H1 (cell line): ENCODE results near the gene TTL. TPM values are rescaled to one million over a fixed set of nuclear protein-coding genes. Genes with fewer than 3 reads are reported as not detected.

ENCODE experiments used
- ASH2L ChIP-seq: fragments of 200-600, 300-600 bp; sonication (generic); IDR thresholded peaks from one replicate; pipeline ENCODE4 v1.7.1; 2017; ENCODE audit warnings: low read length
- BACH1 ChIP-seq: IDR thresholded peaks from 2 replicates; pipeline ENCODE4 v1.6.1; 2012; ENCODE audit warnings: low read length, improper control_type of control experiment
- BCL11A ChIP-seq, 2 experiments: IDR thresholded peaks; one replicate each; pipeline ENCODE4 v1.6.1; 2011; ENCODE audit warnings: low read depth in 2 of 2, low read length in 2 of 2, mild to moderate bottlenecking in 2 of 2
- CEBPB ChIP-seq: IDR thresholded peaks from 2 replicates; pipeline ENCODE4 v1.6.1; 2012; ENCODE audit warnings: low read depth, low read length
- EZH2 ChIP-seq: fragments of 200-600 bp; sonication (generic); IDR thresholded peaks from 2 replicates; pipeline ENCODE4 v1.7.1; 2012; ENCODE audit warnings: low read depth, mild to moderate bottlenecking, moderate library complexity, low read length, inconsistent platforms; ENCODE audit not compliant: severe bottlenecking
- FOSL1 ChIP-seq: IDR thresholded peaks from 2 replicates; pipeline ENCODE4 v1.6.1; 2011; ENCODE audit warnings: mild to moderate bottlenecking, low read depth, low read length, moderate library complexity; ENCODE audit not compliant: insufficient read depth
- GTF2F1 ChIP-seq: IDR thresholded peaks from 2 replicates; pipeline ENCODE4 v1.6.1; 2012; ENCODE audit warnings: low read depth, low read length, improper control_type of control experiment, borderline replicate concordance
- HDAC6 ChIP-seq: IDR thresholded peaks from one replicate; pipeline ENCODE4 v1.7.1; 2012; ENCODE audit warnings: low read depth, mild to moderate bottlenecking, inconsistent platforms, low read length, moderate library complexity
- JUND ChIP-seq: IDR thresholded peaks from 2 replicates; pipeline ENCODE4 v1.6.1; 2011; ENCODE audit warnings: mild to moderate bottlenecking, improper control_type of control experiment, low read length
- KDM1A ChIP-seq: fragments of 200-600, 300-600 bp; sonication (generic); IDR thresholded peaks from 2 replicates; pipeline ENCODE4 v1.7.1; 2016; ENCODE audit warnings: mild to moderate bottlenecking, low read length, borderline replicate concordance
- KDM4A ChIP-seq: IDR thresholded peaks from one replicate; pipeline ENCODE4 v1.7.1; 2012; ENCODE audit warnings: low read depth, mild to moderate bottlenecking, moderate library complexity, low read length, inconsistent platforms; ENCODE audit not compliant: severe bottlenecking
- SAP30 ChIP-seq: fragments of 300-600 bp; sonication (generic); IDR thresholded peaks from 2 replicates; pipeline ENCODE4 v1.7.1; 2012; ENCODE audit warnings: low read length, moderate library complexity, mild to moderate bottlenecking, inconsistent platforms; ENCODE audit not compliant: insufficient read depth, insufficient replicate concordance
- SP4 ChIP-seq: IDR thresholded peaks from 2 replicates; pipeline ENCODE4 v1.6.1; 2012; ENCODE audit warnings: low read length, inconsistent platforms
- polyA plus RNA-seq, 7 experiments: library from polyadenylated mRNA; depleted of rRNA in 3 of 7; stranded (reverse) in 5 of 7; unstranded in 2 of 7; fragments of >200 nt in 5 of 7; fragments of 200-250 nt in 2 of 7; gene quantifications; 1 replicate in 5 of 7; 2 replicates in 1 of 7; 4 replicates in 1 of 7; pipeline versions ENCODE4 v1.2.1 to v1.2.3, GENCODE V29; 2011 to 2013; ENCODE audit warnings: missing spikeins in 2 of 7, mixed read lengths in 2 of 7
- total RNA-seq: library from RNA; stranded (reverse); fragmentation: NEBNext Ultra II Directional; extraction: Animal tissue kit (Norgen Biotek cat#: 25700); gene quantifications from 2 replicates; pipeline ENCODE4 v1.2.1, GENCODE V29; 2021
- TF ChIP-seq, protein P1 (sequence below): IDR thresholded peaks from 2 replicates; pipeline ENCODE4 v1.6.1; 2011; ENCODE audit warnings: low read length, improper control_type of control experiment
- TF ChIP-seq, protein P2 (sequence below): IDR thresholded peaks from 2 replicates; pipeline ENCODE4 v1.6.1; 2012; ENCODE audit warnings: inconsistent platforms
- TF ChIP-seq, protein P3 (sequence below), 3 experiments: IDR thresholded peaks; 1 replicate in 2 of 3; 2 replicates in 1 of 3; pipeline versions ENCODE4 v1.5.1 to v1.6.1; 2011; ENCODE audit warnings: low read length in 3 of 3, mild to moderate bottlenecking in 3 of 3, inconsistent platforms in 2 of 3, low read depth in 1 of 3, moderate library complexity in 1 of 3; ENCODE audit not compliant: insufficient read depth in 1 of 3; ENCODE audit errors: control extremely low read depth in 1 of 3

TTL gene
- total and polyA plus RNA-seq, 2 of the 8 experiments (the other 6 are each of a cell fraction or from before 2014, with no cell fraction given), result 17.5 to 57.1 TPM

DNA sequence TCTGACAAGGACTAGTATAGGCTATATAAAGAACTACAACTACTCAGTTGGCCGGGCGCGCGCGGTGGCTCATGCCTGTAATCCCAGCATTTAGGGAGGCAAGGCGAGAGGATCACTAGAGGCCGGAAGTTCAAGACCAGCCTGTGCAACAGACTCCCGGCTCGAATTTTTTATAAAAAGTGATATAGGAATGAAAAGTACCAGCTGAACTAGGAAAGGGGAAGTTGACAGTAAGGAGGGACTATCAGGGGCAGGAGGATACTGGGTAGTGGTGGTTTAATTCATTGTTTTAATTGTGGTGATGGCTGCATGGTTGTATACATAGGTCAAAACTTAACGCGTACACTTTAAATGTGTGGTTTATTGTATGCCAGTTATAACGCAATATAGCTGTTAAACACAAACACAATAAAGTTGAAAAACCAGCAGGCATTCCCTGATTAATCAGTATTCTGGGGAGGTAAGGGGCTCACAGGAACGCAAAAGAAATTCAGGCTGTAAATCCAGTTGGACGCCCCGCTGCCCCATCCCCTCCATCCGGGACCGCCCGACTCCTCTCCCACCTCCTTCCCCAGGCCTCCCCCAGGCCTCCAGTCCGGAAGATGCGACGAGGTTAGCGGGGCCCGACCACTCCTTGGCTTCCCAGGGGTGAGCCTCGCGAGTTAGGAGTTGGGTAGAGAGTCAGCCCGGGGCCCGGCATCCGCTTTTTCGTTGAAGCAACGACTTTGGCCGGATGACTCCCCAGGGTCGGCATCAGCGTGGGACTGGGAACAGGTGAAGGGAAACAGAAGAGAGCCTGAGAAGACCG lies 59.6 kb downstream of the TTL start (continued):
- no peak for TF ChIP-seq GTF2F1
- no peak for TF ChIP-seq SP4
- no peak for TF ChIP-seq KDM1A
- TF ChIP-seq, protein P1, sequence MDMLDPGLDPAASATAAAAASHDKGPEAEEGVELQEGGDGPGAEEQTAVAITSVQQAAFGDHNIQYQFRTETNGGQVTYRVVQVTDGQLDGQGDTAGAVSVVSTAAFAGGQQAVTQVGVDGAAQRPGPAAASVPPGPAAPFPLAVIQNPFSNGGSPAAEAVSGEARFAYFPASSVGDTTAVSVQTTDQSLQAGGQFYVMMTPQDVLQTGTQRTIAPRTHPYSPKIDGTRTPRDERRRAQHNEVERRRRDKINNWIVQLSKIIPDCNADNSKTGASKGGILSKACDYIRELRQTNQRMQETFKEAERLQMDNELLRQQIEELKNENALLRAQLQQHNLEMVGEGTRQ, result no peak
- TF ChIP-seq, protein P2, sequence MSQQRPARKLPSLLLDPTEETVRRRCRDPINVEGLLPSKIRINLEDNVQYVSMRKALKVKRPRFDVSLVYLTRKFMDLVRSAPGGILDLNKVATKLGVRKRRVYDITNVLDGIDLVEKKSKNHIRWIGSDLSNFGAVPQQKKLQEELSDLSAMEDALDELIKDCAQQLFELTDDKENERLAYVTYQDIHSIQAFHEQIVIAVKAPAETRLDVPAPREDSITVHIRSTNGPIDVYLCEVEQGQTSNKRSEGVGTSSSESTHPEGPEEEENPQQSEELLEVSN, result no peak
- peak; percentile 84 for TF ChIP-seq JUND
- TF ChIP-seq FOSL1, result no peak
- no peak for TF ChIP-seq KDM4A
- TF ChIP-seq BACH1, result no peak
- TF ChIP-seq, protein P3, sequence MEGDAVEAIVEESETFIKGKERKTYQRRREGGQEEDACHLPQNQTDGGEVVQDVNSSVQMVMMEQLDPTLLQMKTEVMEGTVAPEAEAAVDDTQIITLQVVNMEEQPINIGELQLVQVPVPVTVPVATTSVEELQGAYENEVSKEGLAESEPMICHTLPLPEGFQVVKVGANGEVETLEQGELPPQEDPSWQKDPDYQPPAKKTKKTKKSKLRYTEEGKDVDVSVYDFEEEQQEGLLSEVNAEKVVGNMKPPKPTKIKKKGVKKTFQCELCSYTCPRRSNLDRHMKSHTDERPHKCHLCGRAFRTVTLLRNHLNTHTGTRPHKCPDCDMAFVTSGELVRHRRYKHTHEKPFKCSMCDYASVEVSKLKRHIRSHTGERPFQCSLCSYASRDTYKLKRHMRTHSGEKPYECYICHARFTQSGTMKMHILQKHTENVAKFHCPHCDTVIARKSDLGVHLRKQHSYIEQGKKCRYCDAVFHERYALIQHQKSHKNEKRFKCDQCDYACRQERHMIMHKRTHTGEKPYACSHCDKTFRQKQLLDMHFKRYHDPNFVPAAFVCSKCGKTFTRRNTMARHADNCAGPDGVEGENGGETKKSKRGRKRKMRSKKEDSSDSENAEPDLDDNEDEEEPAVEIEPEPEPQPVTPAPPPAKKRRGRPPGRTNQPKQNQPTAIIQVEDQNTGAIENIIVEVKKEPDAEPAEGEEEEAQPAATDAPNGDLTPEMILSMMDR (IDR thresholded peaks at IDR 0.05; ENCODE audit: control extremely low read depth in 1 of 3, insufficient read depth in 1 of 3, low read depth in 1 of 3, low read length in 3 of 3), result no peak
- no peak for TF ChIP-seq HDAC6
- no peak for TF ChIP-seq SAP30
- no peak for TF ChIP-seq BCL11A (IDR thresholded peaks at IDR 0.05; ENCODE audit: low read depth in 2 of 2, low read length in 2 of 2)
- no peak for TF ChIP-seq CEBPB
- no peak for TF ChIP-seq ASH2L
- TF ChIP-seq EZH2, result no peak
- TF ChIP-seq, all 59 proteins: peak for 8
